Endodermal cell (in vitro differentiated cells): ENCODE measurements around the gene ACADVL. TPM values are rescaled to one million over a fixed set of nuclear protein-coding genes. Genes with fewer than 3 reads are reported as not detected.
A peak's percentile ranks its signal among the peaks of the same experiment; 100 is the strongest.

Experiments
- DNase-seq: peaks from one replicate; pipeline ENCODE4 v3.0.0-alpha.2; 2017
- H3K27ac ChIP-seq: 2 replicates; pipeline ENCODE4 v1.5.1; 2013; ENCODE audit warnings: mild to moderate bottlenecking, low read depth, low read length, moderate library complexity
- H3K27me3 ChIP-seq: 2 replicates; pipeline ENCODE4 v1.6.1; 2013; ENCODE audit warnings: mild to moderate bottlenecking, low read length, moderate library complexity; ENCODE audit not compliant: insufficient read depth, control insufficient read depth, poor library complexity, severe bottlenecking
- H3K36me3 ChIP-seq: 2 replicates; pipeline ENCODE4 v1.7.0; 2013; ENCODE audit warnings: mild to moderate bottlenecking, low read length, moderate library complexity; ENCODE audit not compliant: control insufficient read depth, insufficient read depth
- H3K4me1 ChIP-seq: one replicate; pipeline ENCODE4 v1.7.0; 2013; ENCODE audit warnings: low read length; ENCODE audit not compliant: control insufficient read depth, insufficient read depth
- H3K4me3 ChIP-seq: 2 replicates; pipeline ENCODE4 v1.5.1; 2013; ENCODE audit warnings: mild to moderate bottlenecking, low read length, moderate library complexity
- H3K9ac ChIP-seq: 2 replicates; pipeline ENCODE4 v1.6.1; 2013; ENCODE audit warnings: mild to moderate bottlenecking, low read length, moderate library complexity; ENCODE audit not compliant: poor library complexity, severe bottlenecking; ENCODE audit errors: extremely low read depth
- H3K9me3 ChIP-seq: 2 replicates; pipeline ENCODE4 v1.6.1; 2013; ENCODE audit warnings: mild to moderate bottlenecking, low read length, moderate library complexity; ENCODE audit not compliant: control insufficient read depth
- H3K27ac Mint-ChIP-seq: 2 replicates; pipeline ENCODE4 v1.8.0; 2020; ENCODE audit warnings: mixed read lengths
- H3K27me3 Mint-ChIP-seq: 2 replicates; pipeline ENCODE4 v1.8.0; 2021; ENCODE audit warnings: mild to moderate bottlenecking, mixed read lengths; ENCODE audit not compliant: insufficient read depth
- H3K36me3 Mint-ChIP-seq: 2 replicates; pipeline ENCODE4 v1.8.0; 2020; ENCODE audit warnings: low read depth, mixed read lengths
- H3K4me1 Mint-ChIP-seq: 2 replicates; pipeline ENCODE4 v1.8.0; 2020; ENCODE audit warnings: mixed read lengths
- H3K4me3 Mint-ChIP-seq: 2 replicates; pipeline ENCODE4 v1.8.0; 2020; ENCODE audit warnings: mild to moderate bottlenecking, moderate library complexity, mixed read lengths
- H3K9me3 Mint-ChIP-seq: 2 replicates; pipeline ENCODE4 v1.8.0; 2020; ENCODE audit warnings: mild to moderate bottlenecking, mixed read lengths
- WGBS, 2 experiments: methylation state at CpG; one replicate each; pipeline versions ENCODE4 v1.1.5 to v1.1.7; 2013; ENCODE audit warnings: missing lambda C conversion rate in 2 of 2, mixed read lengths in 1 of 2; ENCODE audit not compliant: insufficient coverage in 1 of 2, insufficient read length in 1 of 2; 5-methylcytosine and 5-hydroxymethylcytosine counted together
- total RNA-seq, 2 donors: library from RNA; stranded (reverse); fragmentation: NEBNext Ultra II Directional in 1 of 2; extraction: Animal tissue kit (Norgen Biotek cat#: 25700) in 1 of 2; gene quantifications; 2 replicates in 1 of 2; 3 replicates in 1 of 2; pipeline ENCODE4 v1.2.1, GENCODE V29; 2021
- TF ChIP-seq, protein P1 (sequence below): fragments of 200-600 bp; sonication (generic); conservative IDR thresholded peaks from 2 replicates; pipeline ENCODE4 v1.5.0; 2021; ENCODE audit warnings: antibody characterized with exemption, mild to moderate bottlenecking

The ACADVL gene
- total RNA-seq, 2 donors from 2014 or later, result 337 to 459 TPM

DNA sequence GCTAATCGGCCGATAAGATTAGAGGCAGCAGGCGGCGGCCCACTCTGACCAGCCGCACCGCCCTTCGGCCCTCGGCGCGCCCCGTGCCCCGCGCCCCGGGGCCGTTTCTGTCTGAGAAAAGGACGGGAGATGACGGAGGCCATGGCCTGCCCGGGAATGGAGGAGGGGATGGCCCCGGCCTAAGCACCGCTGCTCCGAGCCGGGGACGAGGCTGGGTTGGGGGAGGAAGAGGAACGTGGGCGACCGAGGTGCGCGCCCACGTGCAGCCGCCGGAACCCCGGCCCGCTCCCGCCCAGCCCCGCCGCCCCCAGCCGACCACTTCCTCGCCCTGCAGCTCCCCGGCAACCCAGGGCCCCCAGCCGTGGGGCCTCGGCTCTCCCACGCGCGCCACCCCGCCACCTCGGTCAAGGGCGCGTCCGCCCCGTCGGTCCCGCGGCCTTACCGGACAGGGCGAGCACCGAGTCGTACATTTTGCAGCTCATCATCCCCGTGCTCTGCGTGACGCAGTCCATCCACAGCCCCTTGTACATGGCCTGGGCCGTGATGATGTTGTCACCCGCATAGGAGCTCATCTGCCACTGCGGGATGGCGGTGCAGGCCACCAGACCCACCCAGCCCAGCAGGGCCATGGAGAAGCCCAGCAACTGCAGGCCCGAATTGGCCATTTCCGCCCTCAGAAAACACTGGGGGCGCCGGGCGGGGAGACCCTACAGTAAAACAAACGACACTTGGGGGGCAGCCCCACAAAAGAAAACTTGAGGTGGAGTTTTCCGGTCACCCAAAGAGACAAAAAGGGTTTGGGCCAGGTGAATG lies 41.8 kb downstream of the ACADVL start:
- Mint-ChIP-seq H3K4me3 (peak overlapping the region; percentile 98), H3K9me3 (no peaks in the 10 kb centered on the region), H3K36me3 (peaks cover 21% of the 10 kb centered on the region), H3K27ac (peak overlapping the region; percentile 97), H3K27me3 (no peaks in the 10 kb centered on the region), H3K4me1 (peaks cover 12% of the 10 kb centered on the region)
- Histone ChIP-seq H3K9ac (peak overlapping the region; percentile 68), H3K36me3 (peaks cover 17% of the 10 kb centered on the region), H3K27ac (no peak overlapping the region), H3K4me1 (no peaks in the 10 kb centered on the region), H3K27me3 (peaks cover 36% of the 10 kb centered on the region), H3K4me3 (peak overlapping the region; percentile 73), H3K9me3 (no peaks in the 10 kb centered on the region)
- peak; percentile 79 for DNase-seq
- TF ChIP-seq, protein P1, sequence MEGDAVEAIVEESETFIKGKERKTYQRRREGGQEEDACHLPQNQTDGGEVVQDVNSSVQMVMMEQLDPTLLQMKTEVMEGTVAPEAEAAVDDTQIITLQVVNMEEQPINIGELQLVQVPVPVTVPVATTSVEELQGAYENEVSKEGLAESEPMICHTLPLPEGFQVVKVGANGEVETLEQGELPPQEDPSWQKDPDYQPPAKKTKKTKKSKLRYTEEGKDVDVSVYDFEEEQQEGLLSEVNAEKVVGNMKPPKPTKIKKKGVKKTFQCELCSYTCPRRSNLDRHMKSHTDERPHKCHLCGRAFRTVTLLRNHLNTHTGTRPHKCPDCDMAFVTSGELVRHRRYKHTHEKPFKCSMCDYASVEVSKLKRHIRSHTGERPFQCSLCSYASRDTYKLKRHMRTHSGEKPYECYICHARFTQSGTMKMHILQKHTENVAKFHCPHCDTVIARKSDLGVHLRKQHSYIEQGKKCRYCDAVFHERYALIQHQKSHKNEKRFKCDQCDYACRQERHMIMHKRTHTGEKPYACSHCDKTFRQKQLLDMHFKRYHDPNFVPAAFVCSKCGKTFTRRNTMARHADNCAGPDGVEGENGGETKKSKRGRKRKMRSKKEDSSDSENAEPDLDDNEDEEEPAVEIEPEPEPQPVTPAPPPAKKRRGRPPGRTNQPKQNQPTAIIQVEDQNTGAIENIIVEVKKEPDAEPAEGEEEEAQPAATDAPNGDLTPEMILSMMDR, result no peak
- 10 to 27% methylated on average over 21 to 71 of the region's 71 CpGs for WGBS, 2 experiments

DNA sequence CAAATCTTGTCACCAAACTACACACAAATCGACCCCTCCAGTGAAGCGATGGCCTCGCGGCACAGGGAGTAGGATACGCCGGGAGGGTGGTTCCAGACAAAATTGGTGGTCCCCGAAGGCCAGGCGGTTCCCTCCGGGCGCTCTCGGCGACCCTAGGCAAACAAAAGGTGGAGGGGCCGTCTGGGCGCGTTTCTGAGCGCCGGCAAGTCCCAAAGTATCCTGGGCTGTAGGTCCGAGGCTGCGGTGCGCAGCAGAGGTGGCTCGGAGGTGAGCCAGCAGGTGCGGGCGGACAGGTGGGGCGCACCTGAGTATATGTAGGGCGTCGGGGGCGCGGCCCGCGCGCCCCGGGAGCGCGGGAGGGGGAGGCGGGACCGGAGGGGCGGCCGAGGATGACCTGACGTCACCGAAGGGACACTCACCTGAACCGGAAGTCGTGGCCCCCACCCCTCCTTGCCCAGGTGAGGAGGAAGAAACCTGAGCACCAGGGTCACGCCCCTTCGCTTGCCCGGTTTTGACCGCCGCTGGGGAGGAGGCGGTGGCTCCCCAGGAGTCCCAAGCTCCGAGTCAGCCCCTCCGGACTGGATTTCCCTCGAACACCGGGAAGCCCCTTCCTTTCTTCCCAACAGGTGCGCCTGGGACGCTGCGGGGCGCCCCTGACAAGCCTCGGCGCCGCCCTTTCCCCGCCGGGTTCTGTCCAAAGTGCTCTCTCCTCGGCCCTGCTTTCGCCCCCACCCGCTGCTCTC lies 42.6 kb downstream of the ACADVL start, which contains the start of gene CLDN7:
CLDN7 (minus strand) TSS at position 287 of the 743 bp plus-strand sequence. CDS start 435 bp downstream, outside the sequence.
- Histone ChIP-seq H3K27me3 (peaks cover 36% of the 10 kb centered on the region), H3K4me3 (peak within 1 kb of the TSS; percentile 73), H3K27ac (no peak within 1 kb of the TSS), H3K36me3 (peaks cover 14% of the 10 kb centered on the region), H3K9me3 (no peaks in the 10 kb centered on the region), H3K9ac (peak within 1 kb of the TSS; percentile 68), H3K4me1 (no peaks in the 10 kb centered on the region)
- peaks cover 12% of the 10 kb centered on the region for H3K4me1 Mint-ChIP-seq
- DNase-seq, result peak; percentile 99
- WGBS, 2 experiments, result 4 to 5% methylated on average over 26 to 64 of the region's 64 CpGs
- TF ChIP-seq, protein P1, result peak; percentile 59
- H3K9me3 Mint-ChIP-seq, result no peaks in the 10 kb centered on the region
- no peaks in the 10 kb centered on the region for H3K27me3 Mint-ChIP-seq
- peaks cover 15% of the 10 kb centered on the region for H3K36me3 Mint-ChIP-seq
- peak within 1 kb of the TSS; percentile 98 for H3K4me3 Mint-ChIP-seq
- peak within 1 kb of the TSS; percentile 97 for H3K27ac Mint-ChIP-seq

DNA sequence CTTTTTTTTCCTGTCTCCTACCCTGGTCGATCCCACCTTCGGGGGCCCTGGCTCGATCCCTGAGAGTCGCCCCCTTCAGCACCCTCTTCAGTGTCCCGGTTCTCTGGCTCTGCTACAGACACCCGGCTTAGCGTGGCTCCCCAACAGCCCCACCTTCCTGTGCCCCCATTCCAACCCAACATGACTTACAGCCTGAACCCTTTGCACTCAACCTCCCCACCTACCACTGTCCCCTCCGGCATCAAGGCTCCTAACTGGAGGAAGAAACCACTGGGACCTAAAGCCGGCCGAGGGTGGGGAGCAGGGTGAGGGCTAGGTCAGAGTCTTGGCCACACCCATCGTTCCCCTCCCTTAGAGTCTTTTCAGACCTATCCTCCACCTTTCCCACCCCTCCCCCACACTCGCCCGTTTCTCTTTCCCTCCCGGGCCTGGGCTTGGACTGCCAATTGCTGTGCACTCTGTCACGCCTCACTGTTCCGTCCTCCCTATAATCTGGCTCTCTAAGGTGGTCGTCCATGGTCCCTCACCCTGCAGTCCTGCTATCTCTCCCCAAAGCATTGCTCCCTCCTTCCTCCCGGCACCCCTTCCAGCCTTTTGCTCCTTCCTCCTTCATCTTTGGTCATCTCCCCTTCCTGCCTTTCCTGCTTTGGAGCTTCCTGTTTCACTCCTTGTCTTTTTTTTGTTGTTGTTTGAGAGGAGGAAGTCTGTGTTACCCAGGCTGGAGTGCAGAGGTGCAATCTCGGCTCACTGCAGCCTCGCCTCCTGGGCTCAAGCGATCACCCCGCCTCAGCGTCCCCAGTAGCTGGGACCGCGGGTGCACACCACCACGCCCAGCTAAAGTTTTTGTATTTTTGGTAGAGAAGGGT lies 43.4 kb downstream of the ACADVL start:
- Histone ChIP-seq H3K27me3 (peaks cover 36% of the 10 kb centered on the region), H3K4me1 (no peaks in the 10 kb centered on the region), H3K27ac (no peak overlapping the region), H3K9ac (peak overlapping the region; percentile 4), H3K9me3 (no peaks in the 10 kb centered on the region), H3K36me3 (peaks cover 14% of the 10 kb centered on the region), H3K4me3 (peak overlapping the region; percentile 73)
- H3K27ac Mint-ChIP-seq, result peak overlapping the region; percentile 95
- peak; percentile 98 for DNase-seq
- WGBS, 2 experiments, result 20 to 33% methylated on average over 14 to 23 of the region's 26 CpGs
- H3K36me3 Mint-ChIP-seq, result peaks cover 14% of the 10 kb centered on the region
- H3K4me3 Mint-ChIP-seq, result peak overlapping the region; percentile 98
- TF ChIP-seq, protein P1, result no peak
- H3K27me3 Mint-ChIP-seq, result no peaks in the 10 kb centered on the region
- H3K4me1 Mint-ChIP-seq, result peaks cover 12% of the 10 kb centered on the region
- H3K9me3 Mint-ChIP-seq, result no peaks in the 10 kb centered on the region
